Raji (cell line): Measurements from ENCODE around the gene THSD4.

ENCODE experiments used
- POLR2A ChIP-seq: IDR thresholded peaks from 2 replicates; pipeline ENCODE4 v1.6.1; 2011; ENCODE audit warnings: low read depth, low read length, control low read depth; ENCODE audit not compliant: insufficient read depth

Gene THSD4

GRCh38 chr15:71185706-71186105 lies 70.4 kb downstream of the THSD4 start:
- no peak for TF ChIP-seq POLR2A

GRCh38 chr15:71186267-71186666 lies 71.0 kb downstream of the THSD4 start:
- no peak for TF ChIP-seq POLR2A

- TF ChIP-seq POLR2A = no peak
Observed at GRCh38 chr15:71187078-71187477, 71.8 kb downstream of the THSD4 start.

GRCh38 chr15:71187526-71187925 lies 72.3 kb downstream of the THSD4 start:
- TF ChIP-seq POLR2A = no peak

DNA sequence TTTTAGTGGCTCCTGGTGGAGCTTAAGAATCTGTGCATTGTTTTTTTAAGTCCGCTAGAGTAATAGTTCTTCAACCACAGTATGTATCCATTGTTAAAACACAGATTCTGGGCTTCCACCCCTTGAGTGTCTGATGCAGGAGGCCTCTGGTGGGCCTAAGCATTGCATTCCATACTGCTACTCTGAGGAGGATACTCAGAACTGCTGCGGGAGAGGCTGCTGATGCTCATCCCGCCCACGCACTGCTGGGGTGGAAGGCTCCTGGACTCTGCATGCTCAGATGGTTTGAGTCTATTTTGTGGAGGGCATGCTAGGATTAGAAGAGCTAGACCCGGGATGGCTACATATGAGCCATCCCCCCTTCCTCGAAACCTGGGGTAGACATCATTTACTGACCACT lies 74.4 kb downstream of the THSD4 start:
- TF ChIP-seq POLR2A = no peak

DNA sequence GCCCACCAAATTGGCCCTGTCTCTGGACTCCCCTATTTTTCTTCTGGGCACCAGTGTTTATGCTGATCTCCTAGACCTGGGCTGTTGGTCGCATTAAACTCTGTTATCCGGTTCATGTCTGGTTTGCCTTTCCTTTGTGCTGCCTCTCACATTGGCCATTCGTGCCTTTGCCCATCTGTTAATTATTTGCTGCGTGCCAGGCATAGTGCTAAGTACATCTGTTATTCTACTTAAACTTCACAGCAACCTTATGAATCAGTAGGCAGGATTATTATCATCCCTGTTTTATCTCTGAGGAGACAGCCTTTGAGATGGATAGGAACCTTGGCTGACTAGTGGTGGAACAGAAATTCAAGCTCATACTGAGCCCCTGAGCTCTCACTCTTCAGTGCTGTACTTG lies 76.0 kb downstream of the THSD4 start:
- no peak for TF ChIP-seq POLR2A

GRCh38 chr15:71192816-71193215 lies 77.5 kb downstream of the THSD4 start:
- TF ChIP-seq POLR2A = no peak

- no peak for TF ChIP-seq POLR2A
Observed at GRCh38 chr15:71194286-71194685, 79.0 kb downstream of the THSD4 start.

DNA sequence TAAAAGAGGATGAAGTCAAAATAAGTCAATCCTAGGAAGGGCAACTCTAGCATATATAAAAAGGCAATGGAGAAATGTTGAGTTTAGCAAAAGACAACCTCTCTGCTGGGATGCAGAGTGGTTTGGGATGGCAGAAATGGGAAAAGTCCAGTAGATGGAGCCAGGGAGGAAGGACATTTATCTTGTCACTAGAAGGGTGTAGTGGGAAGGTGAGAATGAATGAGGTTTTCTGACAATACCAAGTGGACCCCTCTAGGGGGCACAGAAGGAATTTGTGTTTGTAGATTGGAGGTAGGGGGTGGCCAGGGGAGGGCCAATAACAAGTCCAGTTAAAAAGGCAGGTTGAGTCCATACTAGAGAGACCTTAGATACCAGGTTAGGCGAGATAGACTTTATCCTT lies 80.0 kb downstream of the THSD4 start:
- no peak for TF ChIP-seq POLR2A

GRCh38 chr15:71197620-71198019 lies 82.3 kb downstream of the THSD4 start:
- TF ChIP-seq POLR2A = no peak

GRCh38 chr15:71198846-71199245 lies 83.6 kb downstream of the THSD4 start:
- no peak for TF ChIP-seq POLR2A

GRCh38 chr15:71199384-71200351 lies 84.4 kb downstream of the THSD4 start:
- no peak for TF ChIP-seq POLR2A

- no peak for TF ChIP-seq POLR2A
Observed at GRCh38 chr15:71201477-71201876, 86.2 kb downstream of the THSD4 start.

DNA sequence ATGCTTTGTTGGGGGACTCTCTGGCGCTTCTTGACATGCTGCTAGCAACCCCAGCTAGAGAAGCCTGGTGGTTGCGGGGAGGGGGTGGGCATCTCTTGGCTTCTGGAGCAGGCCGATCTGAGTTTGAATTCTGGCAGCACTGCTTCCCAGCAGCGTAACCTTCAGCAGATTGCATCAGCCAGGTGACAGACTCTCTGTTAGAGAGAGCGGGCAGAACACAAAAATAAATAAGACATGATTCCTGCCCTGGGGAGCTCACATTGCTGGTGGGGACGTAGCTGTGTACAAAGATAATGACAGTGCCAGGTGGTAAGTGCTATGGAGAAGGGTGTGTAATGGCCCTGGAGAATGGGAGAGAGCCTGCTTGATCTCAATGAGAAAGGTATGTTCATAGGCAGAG lies 87.4 kb downstream of the THSD4 start:
- TF ChIP-seq POLR2A = no peak

DNA sequence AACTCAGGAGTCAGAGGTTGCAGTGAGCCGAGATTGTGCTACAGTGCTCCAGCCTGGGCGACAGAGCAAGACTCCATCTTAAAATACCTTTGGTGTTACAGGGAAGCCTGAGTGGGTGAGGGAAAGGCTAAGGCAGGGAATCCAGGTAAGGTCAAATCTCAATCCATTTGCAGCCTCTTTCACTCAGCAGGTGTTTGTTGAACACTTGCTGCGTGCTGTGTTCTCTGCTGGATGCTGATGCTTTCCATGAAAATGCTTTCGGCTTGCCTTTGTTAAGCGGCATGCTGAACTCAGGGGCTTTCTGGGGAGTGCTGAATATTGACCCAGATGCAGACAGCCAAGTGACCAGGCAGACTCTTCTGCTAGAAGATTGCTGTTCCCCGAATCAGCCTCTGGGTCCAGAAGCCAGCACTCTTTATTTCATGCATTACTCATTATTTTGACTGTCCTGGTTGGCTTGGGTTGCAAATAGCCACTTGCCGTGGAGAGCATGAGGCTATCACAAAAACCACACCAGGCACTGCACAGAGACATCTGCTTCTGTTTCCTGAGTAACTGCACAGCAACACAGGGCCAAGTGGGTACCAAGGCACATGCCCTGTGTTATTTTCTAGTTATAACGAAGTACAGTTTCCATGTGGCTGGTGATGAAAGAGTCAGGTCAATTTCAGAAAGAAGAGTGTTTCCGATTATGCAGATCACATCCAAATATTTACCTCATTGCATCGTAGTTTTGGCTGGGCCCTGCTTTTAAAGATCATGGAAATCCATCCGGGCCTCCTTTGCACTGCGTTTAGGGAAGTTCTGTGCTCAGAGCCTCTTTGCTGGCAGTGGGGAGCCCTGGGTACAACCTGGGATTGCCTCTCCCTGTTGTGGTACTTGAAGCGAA lies 88.6 kb downstream of the THSD4 start:
- no peak for TF ChIP-seq POLR2A

- no peak for TF ChIP-seq POLR2A
Observed at GRCh38 chr15:71207141-71207540, 91.9 kb downstream of the THSD4 start.
